ENCODE results near the gene DLG3. TPM values are rescaled to one million over a fixed set of nuclear protein-coding genes. Genes with fewer than 3 reads are reported as not detected.

Gene DLG3
- total RNA-seq, 1 donor from 2014 or later = 10.3 TPM

DNA sequence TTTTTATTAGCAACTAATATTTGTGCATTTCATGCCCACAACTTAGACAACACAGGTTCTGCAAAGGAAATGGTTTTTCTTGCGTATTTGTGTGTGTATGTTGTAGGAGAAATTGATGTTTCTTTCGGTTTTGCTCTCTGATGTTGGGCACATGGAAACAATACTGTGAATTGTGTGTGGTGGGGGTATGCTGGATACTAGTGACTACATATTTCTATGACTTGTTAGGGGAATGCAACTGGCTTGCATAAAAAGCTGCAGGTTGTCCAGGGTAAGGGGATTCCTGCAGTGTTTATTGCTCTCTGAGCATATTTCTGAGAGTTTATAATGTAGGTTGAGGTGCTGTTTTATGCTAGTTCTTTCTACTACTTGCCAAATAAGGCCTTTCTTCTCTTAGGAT is 11.6 kb downstream of the DLG3 start:
- Mint-ChIP-seq H3K27me3 (ENCODE audit: unreplicated experiment) (peaks cover 4% of the 10 kb centered on the region), H3K4me3 (ENCODE audit: unreplicated experiment) (peak overlapping the region; percentile 87), H3K36me3 (ENCODE audit: low read depth, unreplicated experiment) (no peaks in the 10 kb centered on the region), H3K4me1 (ENCODE audit: unreplicated experiment) (peaks cover 6% of the 10 kb centered on the region), H3K9me3 (ENCODE audit: unreplicated experiment) (no peaks in the 10 kb centered on the region), H3K27ac (ENCODE audit: unreplicated experiment) (peak overlapping the region; percentile 24)
- DNase-seq (ENCODE audit: low spot score) = no peak
- TF ChIP-seq, protein P1, sequence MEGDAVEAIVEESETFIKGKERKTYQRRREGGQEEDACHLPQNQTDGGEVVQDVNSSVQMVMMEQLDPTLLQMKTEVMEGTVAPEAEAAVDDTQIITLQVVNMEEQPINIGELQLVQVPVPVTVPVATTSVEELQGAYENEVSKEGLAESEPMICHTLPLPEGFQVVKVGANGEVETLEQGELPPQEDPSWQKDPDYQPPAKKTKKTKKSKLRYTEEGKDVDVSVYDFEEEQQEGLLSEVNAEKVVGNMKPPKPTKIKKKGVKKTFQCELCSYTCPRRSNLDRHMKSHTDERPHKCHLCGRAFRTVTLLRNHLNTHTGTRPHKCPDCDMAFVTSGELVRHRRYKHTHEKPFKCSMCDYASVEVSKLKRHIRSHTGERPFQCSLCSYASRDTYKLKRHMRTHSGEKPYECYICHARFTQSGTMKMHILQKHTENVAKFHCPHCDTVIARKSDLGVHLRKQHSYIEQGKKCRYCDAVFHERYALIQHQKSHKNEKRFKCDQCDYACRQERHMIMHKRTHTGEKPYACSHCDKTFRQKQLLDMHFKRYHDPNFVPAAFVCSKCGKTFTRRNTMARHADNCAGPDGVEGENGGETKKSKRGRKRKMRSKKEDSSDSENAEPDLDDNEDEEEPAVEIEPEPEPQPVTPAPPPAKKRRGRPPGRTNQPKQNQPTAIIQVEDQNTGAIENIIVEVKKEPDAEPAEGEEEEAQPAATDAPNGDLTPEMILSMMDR (IDR thresholded peaks at IDR 0.05; ENCODE audit: unreplicated experiment) = no peak

DNA sequence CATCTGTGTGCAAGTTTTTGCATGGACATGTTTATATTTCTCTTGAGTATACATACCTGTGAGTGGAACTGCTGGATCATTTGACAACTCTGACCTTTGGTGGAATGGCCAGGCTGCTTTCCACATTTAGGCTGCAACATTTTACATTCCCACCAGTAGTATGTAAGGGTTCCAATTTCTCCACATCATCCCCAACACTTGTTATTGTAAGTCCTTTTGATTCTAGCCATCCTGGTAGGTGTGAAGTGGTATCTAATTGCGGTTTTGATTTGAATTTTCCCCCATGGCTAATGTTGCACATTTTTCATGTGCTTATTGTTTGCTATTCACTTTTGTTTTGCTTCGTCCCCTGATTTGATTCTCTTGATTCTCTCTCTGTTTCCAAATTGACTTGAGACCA is 16.4 kb downstream of the DLG3 start:
- TF ChIP-seq, protein P1 (IDR thresholded peaks at IDR 0.05; ENCODE audit: unreplicated experiment) = no peak
- Mint-ChIP-seq H3K27me3 (ENCODE audit: unreplicated experiment) (no peaks in the 10 kb centered on the region), H3K4me1 (ENCODE audit: unreplicated experiment) (peaks cover 6% of the 10 kb centered on the region), H3K4me3 (ENCODE audit: unreplicated experiment) (no peak overlapping the region), H3K9me3 (ENCODE audit: unreplicated experiment) (no peaks in the 10 kb centered on the region), H3K27ac (ENCODE audit: unreplicated experiment) (no peak overlapping the region), H3K36me3 (ENCODE audit: low read depth, unreplicated experiment) (no peaks in the 10 kb centered on the region)
- no peak for DNase-seq (ENCODE audit: low spot score)

DNA sequence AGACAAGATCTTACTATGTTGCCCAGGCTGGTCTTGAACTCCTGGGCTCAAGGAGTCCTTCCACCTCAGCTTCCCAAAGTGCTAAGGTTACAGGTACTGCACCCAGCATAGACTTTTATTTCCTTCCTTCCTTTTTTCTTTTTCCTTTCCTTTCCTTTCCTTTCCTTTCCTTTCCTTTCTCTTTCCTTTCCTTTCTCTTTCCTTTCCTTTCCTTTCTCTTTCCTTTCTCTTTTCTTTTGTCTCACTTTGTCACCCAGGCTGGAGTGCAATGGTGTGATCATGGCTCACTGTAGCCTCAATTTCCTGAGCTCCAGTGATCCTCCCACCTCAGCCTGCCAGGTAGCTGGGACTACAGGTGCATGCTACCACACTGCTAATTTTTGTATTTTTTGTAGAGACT is 19.4 kb downstream of the DLG3 start:
- TF ChIP-seq, protein P1 (IDR thresholded peaks at IDR 0.05; ENCODE audit: unreplicated experiment) = no peak
- H3K27me3 Mint-ChIP-seq (ENCODE audit: unreplicated experiment) = no peaks in the 10 kb centered on the region
- no peak overlapping the region for H3K27ac Mint-ChIP-seq (ENCODE audit: unreplicated experiment)
- no peak overlapping the region for H3K4me3 Mint-ChIP-seq (ENCODE audit: unreplicated experiment)
- H3K9me3 Mint-ChIP-seq (ENCODE audit: unreplicated experiment) = no peaks in the 10 kb centered on the region
- DNase-seq (ENCODE audit: low spot score) = no peak
- H3K4me1 Mint-ChIP-seq (ENCODE audit: unreplicated experiment) = no peaks in the 10 kb centered on the region
- H3K36me3 Mint-ChIP-seq (ENCODE audit: low read depth, unreplicated experiment) = no peaks in the 10 kb centered on the region

DNA sequence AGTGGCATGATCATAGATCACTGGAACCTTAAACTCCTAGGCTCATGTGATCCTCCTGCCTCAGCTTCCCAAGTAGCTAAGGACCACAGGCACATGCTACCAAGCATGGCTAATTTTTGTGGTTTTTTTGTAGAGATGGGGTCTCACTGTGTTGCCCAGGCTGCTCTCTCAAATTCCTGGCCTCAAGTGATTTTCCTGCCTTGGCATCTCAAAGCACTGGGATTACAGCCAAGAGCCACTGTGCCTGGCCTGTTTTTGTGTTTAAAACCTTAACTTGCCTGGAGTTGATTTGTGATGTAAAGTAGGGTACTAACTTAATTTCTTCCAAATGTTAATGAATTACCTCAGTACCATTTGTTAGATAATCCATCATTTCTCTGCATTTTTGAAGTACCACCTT is 22.3 kb downstream of the DLG3 start:
- no peak overlapping the region for H3K4me3 Mint-ChIP-seq (ENCODE audit: unreplicated experiment)
- H3K27me3 Mint-ChIP-seq (ENCODE audit: unreplicated experiment) = no peaks in the 10 kb centered on the region
- DNase-seq (ENCODE audit: low spot score) = no peak
- H3K36me3 Mint-ChIP-seq (ENCODE audit: low read depth, unreplicated experiment) = no peaks in the 10 kb centered on the region
- TF ChIP-seq, protein P1 (IDR thresholded peaks at IDR 0.05; ENCODE audit: unreplicated experiment) = no peak
- H3K4me1 Mint-ChIP-seq (ENCODE audit: unreplicated experiment) = peaks cover 5% of the 10 kb centered on the region
- H3K9me3 Mint-ChIP-seq (ENCODE audit: unreplicated experiment) = no peaks in the 10 kb centered on the region
- no peak overlapping the region for H3K27ac Mint-ChIP-seq (ENCODE audit: unreplicated experiment)

DNA sequence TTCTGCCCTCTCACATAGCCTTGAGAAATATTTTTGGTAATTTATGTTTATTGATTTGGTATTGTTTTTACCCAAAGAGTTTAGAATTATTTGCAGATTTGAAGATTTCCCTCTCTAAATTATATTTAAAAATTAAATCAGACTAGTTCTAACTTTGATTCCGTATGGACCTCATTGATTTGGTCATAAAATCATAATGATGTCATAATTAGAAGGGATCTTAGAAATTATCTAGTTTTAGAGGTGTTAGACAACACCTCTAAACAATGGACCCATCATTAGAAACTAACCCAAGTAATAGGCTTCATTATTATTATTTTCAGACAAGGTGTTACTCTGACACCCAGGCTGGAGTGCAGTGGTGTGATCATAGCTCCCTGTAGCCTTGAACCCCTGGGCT is 24.1 kb downstream of the DLG3 start:
- H3K27me3 Mint-ChIP-seq (ENCODE audit: unreplicated experiment) = no peaks in the 10 kb centered on the region
- H3K27ac Mint-ChIP-seq (ENCODE audit: unreplicated experiment) = no peak overlapping the region
- no peaks in the 10 kb centered on the region for H3K9me3 Mint-ChIP-seq (ENCODE audit: unreplicated experiment)
- no peak for DNase-seq (ENCODE audit: low spot score)
- peaks cover 6% of the 10 kb centered on the region for H3K4me1 Mint-ChIP-seq (ENCODE audit: unreplicated experiment)
- TF ChIP-seq, protein P1 (IDR thresholded peaks at IDR 0.05; ENCODE audit: unreplicated experiment) = no peak
- no peak overlapping the region for H3K4me3 Mint-ChIP-seq (ENCODE audit: unreplicated experiment)
- H3K36me3 Mint-ChIP-seq (ENCODE audit: low read depth, unreplicated experiment) = no peaks in the 10 kb centered on the region

Data from endothelial cell (in vitro differentiated cells).